SK-N-MC (cell line): ENCODE measurements around the gene MPEG1.
A peak's percentile ranks its signal among the peaks of the same experiment; 100 is the strongest.

Experiments
- DNase-seq: peaks from one replicate; pipeline ENCODE4 v3.0.0-alpha.2; 2011; ENCODE audit warnings: low read depth, low spot score
- H3K27ac ChIP-seq: fragments of 200-600 bp; sonication (generic); 2 replicates; pipeline ENCODE4 v1.5.1; 2016; ENCODE audit warnings: mixed run types
- H3K36me3 ChIP-seq: fragments of 200-600 bp; sonication (generic); 2 replicates; pipeline ENCODE4 v1.6.1; 2017; ENCODE audit warnings: antibody characterized with exemption, low read length, mixed read lengths; ENCODE audit not compliant: insufficient read depth
- H3K4me3 ChIP-seq: fragments of 200-600 bp; sonication (generic); 2 replicates; pipeline ENCODE4 v1.5.1; 2016
- H3K9ac ChIP-seq: fragments of 200-600 bp; sonication (generic); 2 replicates; pipeline ENCODE4 v1.8.0; 2017; ENCODE audit warnings: mixed run types, mixed read lengths; ENCODE audit not compliant: insufficient read length
- H3K9me3 ChIP-seq: fragments of 200-600 bp; sonication (generic); 2 replicates; pipeline ENCODE4 v1.6.1; 2017; ENCODE audit warnings: low read depth, mild to moderate bottlenecking, antibody characterized with exemption, low read length, moderate library complexity, mixed read lengths
- EZH2 ChIP-seq: fragments of 200-600 bp; sonication (generic); IDR thresholded peaks from one replicate; pipeline ENCODE4 v1.6.1; 2017; ENCODE audit warnings: antibody characterized with exemption
- FOXP2 ChIP-seq: optimal IDR thresholded peaks from 2 replicates; pipeline ENCODE3; 2011; ENCODE audit warnings: mild to moderate bottlenecking, moderate library complexity; ENCODE audit not compliant: insufficient read depth; ENCODE audit errors: extremely low read length, control extremely low read depth
- POLR2AphosphoS5 ChIP-seq: IDR thresholded peaks from 2 replicates; pipeline ENCODE4 v1.6.1; 2012; ENCODE audit warnings: mild to moderate bottlenecking, low read depth, low read length, borderline replicate concordance

MPEG1 gene

GRCh38 chr11:59212744-59213631 lies at the start of gene MPEG1:
Gene MPEG1 (minus strand): TSS chr11:59212927. CDS start chr11:59212865, 62 bp downstream.
- no peak within 1 kb of the TSS for H3K27ac ChIP-seq
- DNase-seq: no peak
- no peak within 1 kb of the TSS for H3K9ac ChIP-seq
- no peak within 1 kb of the TSS for H3K4me3 ChIP-seq
- no peaks in the 10 kb centered on the region for H3K36me3 ChIP-seq
- no peaks in the 10 kb centered on the region for H3K9me3 ChIP-seq
- no peak for TF ChIP-seq EZH2
- TF ChIP-seq POLR2AphosphoS5: no peak
- TF ChIP-seq FOXP2: no peak

GRCh38 chr11:59262177-59262818 lies 49.6 kb upstream of the MPEG1 start:
- no peak overlapping the region for H3K27ac ChIP-seq
- TF ChIP-seq EZH2 (no peak), POLR2AphosphoS5 (no peak), FOXP2 (no peak)

GRCh38 chr11:59261150-59261549 lies 48.4 kb upstream of the MPEG1 start:
- DNase-seq: no peak
- Histone ChIP-seq H3K9me3 (no peaks in the 10 kb centered on the region), H3K4me3 (no peak overlapping the region), H3K9ac (no peak overlapping the region), H3K27ac (no peak overlapping the region), H3K36me3 (no peaks in the 10 kb centered on the region)
- no peak for TF ChIP-seq EZH2
- TF ChIP-seq FOXP2: no peak
- TF ChIP-seq POLR2AphosphoS5: no peak

More at GRCh38 chr11:59262177-59262818, 49.6 kb upstream of the MPEG1 start:
- no peaks in the 10 kb centered on the region for H3K9me3 ChIP-seq
- no peaks in the 10 kb centered on the region for H3K36me3 ChIP-seq
- no peak for DNase-seq
- H3K9ac ChIP-seq: no peak overlapping the region
- H3K4me3 ChIP-seq: no peak overlapping the region

- Histone ChIP-seq H3K27ac (no peak overlapping the region), H3K4me3 (no peak overlapping the region), H3K36me3 (no peaks in the 10 kb centered on the region), H3K9ac (no peak overlapping the region), H3K9me3 (no peaks in the 10 kb centered on the region)
- peak; percentile 14 for DNase-seq
- no peak for TF ChIP-seq FOXP2
- TF ChIP-seq EZH2: no peak
These were observed 47.2 kb upstream of the MPEG1 start for GRCh38 chr11:59259867-59260475.

GRCh38 chr11:59259047-59259446 lies 46.3 kb upstream of the MPEG1 start:
- Histone ChIP-seq H3K9me3 (no peaks in the 10 kb centered on the region), H3K36me3 (no peaks in the 10 kb centered on the region), H3K9ac (no peak overlapping the region), H3K27ac (no peak overlapping the region), H3K4me3 (no peak overlapping the region)
- TF ChIP-seq POLR2AphosphoS5 (no peak), FOXP2 (no peak), EZH2 (no peak)
- DNase-seq: no peak

GRCh38 chr11:59255281-59255680 lies 42.6 kb upstream of the MPEG1 start:
- no peak for DNase-seq
- no peaks in the 10 kb centered on the region for H3K36me3 ChIP-seq
- no peaks in the 10 kb centered on the region for H3K9me3 ChIP-seq
- H3K4me3 ChIP-seq: no peak overlapping the region
- no peak for TF ChIP-seq FOXP2
- TF ChIP-seq EZH2: no peak
- no peak for TF ChIP-seq POLR2AphosphoS5
- H3K9ac ChIP-seq: no peak overlapping the region
- no peak overlapping the region for H3K27ac ChIP-seq

GRCh38 chr11:59254286-59254685 lies 41.6 kb upstream of the MPEG1 start:
- Histone ChIP-seq H3K9me3 (no peaks in the 10 kb centered on the region), H3K36me3 (no peaks in the 10 kb centered on the region), H3K9ac (no peak overlapping the region), H3K27ac (no peak overlapping the region), H3K4me3 (no peak overlapping the region)
- TF ChIP-seq EZH2 (no peak), POLR2AphosphoS5 (no peak), FOXP2 (no peak)
- no peak for DNase-seq

GRCh38 chr11:59253001-59253400 lies 40.3 kb upstream of the MPEG1 start:
- Histone ChIP-seq H3K4me3 (no peak overlapping the region), H3K9ac (no peak overlapping the region), H3K9me3 (no peaks in the 10 kb centered on the region), H3K36me3 (no peaks in the 10 kb centered on the region), H3K27ac (no peak overlapping the region)
- DNase-seq: no peak
- TF ChIP-seq EZH2 (no peak), FOXP2 (no peak), POLR2AphosphoS5 (no peak)

GRCh38 chr11:59249535-59249934 lies 36.8 kb upstream of the MPEG1 start:
- Histone ChIP-seq H3K9ac (no peak overlapping the region), H3K36me3 (no peaks in the 10 kb centered on the region), H3K27ac (no peak overlapping the region), H3K9me3 (no peaks in the 10 kb centered on the region), H3K4me3 (no peak overlapping the region)
- DNase-seq: no peak
- no peak for TF ChIP-seq EZH2
- no peak for TF ChIP-seq FOXP2
